Left cardiac atrium (tissue), 4 donors: Measurements from ENCODE around the gene SLC7A1. TPM values are rescaled to one million over a fixed set of nuclear protein-coding genes. Genes with fewer than 3 reads are reported as not detected.

Experiments used
- ATAC-seq, 2 donors: fragments of 200-7000 bp; cut with Tn5 transposase; one replicate each; pipeline ENCODE4 v1.9.1; 2020; ENCODE audit warnings: mild to moderate bottlenecking in 2 of 2, moderate library complexity in 2 of 2
- DNase-seq: peaks from one replicate; pipeline ENCODE4 v3.0.0-alpha.2; 2020
- intact Hi-C, 2 donors: fragments of 100-400 bp; cut with DNase I; formaldehyde crosslinking; loops; one replicate each; pipeline versions ENCODE4 v1.14.1 to v1.15.1; 2022 to 2023
- total RNA-seq, 2 donors: library from RNA; stranded (reverse); fragmentation: NEBNext Ultra II Directional; extraction: Animal tissue kit (Norgen Biotek cat#: 25700); gene quantifications; one replicate each; pipeline ENCODE4 v1.2.1, GENCODE V29; 2021
- donor health status: DM: no; HTN: yes; CAD: no.
- donor health status: DM: no; HTN: yes; CAD: no; lungs with severe emphysema.
- donor health status: DM: yes; HTN: yes; CAD: no.
- donor health status: Dilated cardiomyopathy.

The SLC7A1 gene
- total RNA-seq, 2 donors from 2014 or later: 11.8 to 38.6 TPM

- DNase-seq: no peak
- intact Hi-C loops: no loop called here
Measured at GRCh38 chr13:29589234-29589633, 6.3 kb downstream of the SLC7A1 start.

GRCh38 chr13:29587645-29588044 lies 7.8 kb downstream of the SLC7A1 start:
- ATAC-seq (peak in 1 of 2 donors; percentile 32), DNase-seq (no peak)
- intact Hi-C loops: no loop called here

More at GRCh38 chr13:29589234-29589633, 6.3 kb downstream of the SLC7A1 start:
- peak in 1 of 2 donors; percentile 51 for ATAC-seq

- intact Hi-C loops: no loop called here
- DNase-seq: no peak
- no peak for ATAC-seq
Measured at GRCh38 chr13:29583073-29583785, 12.3 kb downstream of the SLC7A1 start.

GRCh38 chr13:29582171-29582570 lies 13.3 kb downstream of the SLC7A1 start:
- peak; percentile 62 to 81 for ATAC-seq
- peak; percentile 52 for DNase-seq
- intact Hi-C loops: no loop called here

- ATAC-seq: no peak
- DNase-seq: no peak
- intact Hi-C loops: no loop called here
Measured at GRCh38 chr13:29581666-29582065, 13.8 kb downstream of the SLC7A1 start.

GRCh38 chr13:29579094-29579493 lies 16.4 kb downstream of the SLC7A1 start:
- no peak for DNase-seq
- intact Hi-C loops: no loop called here
- ATAC-seq: no peak

- intact Hi-C loops: no loop called here
- ATAC-seq: peak; percentile 17 to 59
Measured at GRCh38 chr13:29578300-29579085, 17.0 kb downstream of the SLC7A1 start.

GRCh38 chr13:29577136-29578051 lies 18.1 kb downstream of the SLC7A1 start:
- no peak for DNase-seq
- ATAC-seq: peak; percentile 52 to 74
- intact Hi-C loops: no loop called here

More at GRCh38 chr13:29578300-29579085, 17.0 kb downstream of the SLC7A1 start:
- DNase-seq: no peak

GRCh38 chr13:29576581-29576980 lies 18.9 kb downstream of the SLC7A1 start:
- intact Hi-C loops: no loop called here
- ATAC-seq: no peak

GRCh38 chr13:29575098-29575497 lies 20.4 kb downstream of the SLC7A1 start:
- DNase-seq (no peak), ATAC-seq (no peak)
- intact Hi-C loops: no loop called here

More at GRCh38 chr13:29576581-29576980, 18.9 kb downstream of the SLC7A1 start:
- DNase-seq: no peak

GRCh38 chr13:29573190-29573589 lies 22.3 kb downstream of the SLC7A1 start:
- DNase-seq (no peak), ATAC-seq (peak; percentile 25 to 41)
- intact Hi-C loops: no loop called here

GRCh38 chr13:29572575-29572974 lies 22.9 kb downstream of the SLC7A1 start:
- intact Hi-C loops: no loop called here
- ATAC-seq: no peak
- DNase-seq: no peak

- ATAC-seq (no peak), DNase-seq (no peak)
- intact Hi-C loops: no loop called here
Measured at GRCh38 chr13:29571876-29572570, 23.5 kb downstream of the SLC7A1 start.

GRCh38 chr13:29570051-29570654 lies 25.3 kb downstream of the SLC7A1 start:
- ATAC-seq: no peak
- DNase-seq: no peak
- intact Hi-C loops: no loop called here

GRCh38 chr13:29569253-29570050 lies 26.0 kb downstream of the SLC7A1 start:
- ATAC-seq (no peak), DNase-seq (no peak)
- intact Hi-C loops: no loop called here

- intact Hi-C loops: no loop called here
- DNase-seq: no peak
- ATAC-seq: no peak
Measured at GRCh38 chr13:29568731-29569130, 26.8 kb downstream of the SLC7A1 start.

- intact Hi-C loops: no loop called here
- ATAC-seq: no peak
- no peak for DNase-seq
Measured at GRCh38 chr13:29567411-29567810, 28.1 kb downstream of the SLC7A1 start.

GRCh38 chr13:29566206-29566605 lies 29.3 kb downstream of the SLC7A1 start:
- ATAC-seq: no peak
- DNase-seq: no peak
- intact Hi-C loops: no loop called here
